NCI-H345 (cell line): Measurements from ENCODE around the gene JDP2.

Source experiments
- DNase-seq: peaks from one replicate; lab custom pipeline; 2025; lab: John Stamatoyannopoulos, UW

The JDP2 gene

DNA sequence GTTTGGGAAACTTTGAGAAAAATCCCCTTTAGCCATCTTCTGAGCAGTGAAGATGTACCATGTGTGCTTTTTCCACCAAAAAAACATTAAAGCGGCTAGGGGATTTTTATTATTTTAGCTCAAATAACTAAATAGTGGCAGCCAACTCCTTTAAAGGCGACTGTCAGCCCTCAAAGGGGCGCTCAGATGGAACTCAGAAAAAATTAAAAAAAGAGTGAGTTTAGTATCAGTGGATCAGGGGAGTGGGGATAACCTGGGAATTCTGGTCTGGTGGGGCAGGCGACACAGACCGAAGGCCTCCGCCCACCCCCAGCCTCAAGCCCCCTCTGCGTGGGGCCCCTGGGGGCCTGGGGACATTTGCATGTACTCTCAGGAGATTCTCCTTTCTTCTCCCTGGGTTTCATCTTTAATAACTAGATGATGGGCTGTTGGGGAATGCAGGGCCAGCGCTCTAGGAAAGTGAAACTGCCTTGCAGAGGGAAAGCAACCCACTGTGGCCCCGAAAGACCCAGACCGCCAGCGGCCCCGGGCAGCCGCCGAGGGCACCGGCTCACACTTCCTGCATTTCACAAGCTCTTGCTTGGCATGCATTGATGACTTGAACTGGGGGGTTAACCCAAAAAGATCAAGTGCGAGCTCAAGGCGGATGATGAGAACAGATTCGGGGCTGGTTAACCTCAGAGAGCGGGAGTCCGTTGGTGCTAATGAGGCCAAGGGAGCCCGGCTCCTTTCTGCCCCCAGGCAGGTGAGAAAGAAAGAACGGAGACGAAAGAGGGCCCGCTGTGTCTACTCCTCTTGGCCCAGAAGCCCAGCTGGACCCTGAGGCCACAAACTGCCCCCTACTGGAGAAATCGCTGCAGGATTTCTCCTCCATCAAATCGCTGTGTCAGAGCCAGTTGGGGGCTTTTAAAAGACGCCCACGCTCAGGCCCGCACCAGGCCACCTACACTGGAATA, 87.1 kb downstream of the JDP2 start:
- DNase-seq = no peak

DNA sequence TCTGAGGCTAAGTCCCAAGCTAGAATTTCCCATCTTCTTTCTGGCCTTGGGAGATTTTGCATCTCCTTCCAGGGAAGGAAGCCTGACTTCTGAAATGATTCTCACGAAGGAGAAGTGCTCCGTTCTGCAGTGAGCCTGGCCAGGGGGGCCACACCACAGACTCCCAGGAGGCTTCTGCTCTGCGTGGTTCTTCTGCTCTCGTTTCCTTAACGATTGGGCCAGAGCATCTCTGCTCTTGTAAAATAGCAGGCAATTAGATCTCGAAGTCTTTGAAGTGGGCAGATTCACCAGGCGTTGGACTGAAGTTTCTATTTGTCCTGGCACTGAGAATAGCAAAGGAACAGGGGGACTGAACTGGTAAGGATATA, 87.8 kb downstream of the JDP2 start:
- no peak for DNase-seq

DNA sequence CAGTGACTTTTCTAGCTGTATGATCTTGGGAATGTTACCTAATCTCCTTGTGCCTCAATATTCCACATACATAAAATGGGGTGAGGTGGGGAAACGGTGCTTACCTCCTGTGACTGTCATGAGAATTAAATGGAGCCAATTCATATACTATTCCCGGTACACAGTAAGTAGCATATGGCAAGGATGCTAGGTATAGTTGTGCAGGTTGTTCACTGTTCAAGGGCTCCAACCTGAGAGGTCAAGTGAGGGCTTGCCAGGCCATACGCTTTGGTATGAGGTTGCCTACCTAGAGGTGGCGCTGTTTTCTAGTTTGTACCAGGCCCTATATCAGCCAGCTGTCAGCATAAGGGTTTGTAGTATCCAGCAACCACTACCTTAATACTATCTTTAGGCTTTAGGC, 90.8 kb downstream of the JDP2 start:
- DNase-seq = no peak

DNA sequence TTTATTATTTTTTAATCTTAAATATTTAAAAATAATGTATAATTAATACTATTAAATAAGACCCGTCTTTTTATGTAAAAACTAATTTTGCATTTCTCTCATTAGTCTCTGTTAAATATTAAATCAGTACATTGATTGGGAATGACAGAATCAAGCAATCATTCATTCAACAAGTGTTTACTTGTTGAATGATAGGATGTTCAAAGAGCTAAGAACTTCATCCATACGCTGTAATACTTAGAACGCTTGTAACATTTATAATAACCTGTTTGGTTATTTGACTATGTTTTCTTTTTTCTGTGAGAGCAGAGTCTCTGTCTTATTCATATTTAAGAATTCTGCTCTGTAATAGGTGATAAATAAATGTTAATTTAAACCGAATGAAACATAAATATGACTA, 91.6 kb downstream of the JDP2 start:
- DNase-seq = no peak

DNA sequence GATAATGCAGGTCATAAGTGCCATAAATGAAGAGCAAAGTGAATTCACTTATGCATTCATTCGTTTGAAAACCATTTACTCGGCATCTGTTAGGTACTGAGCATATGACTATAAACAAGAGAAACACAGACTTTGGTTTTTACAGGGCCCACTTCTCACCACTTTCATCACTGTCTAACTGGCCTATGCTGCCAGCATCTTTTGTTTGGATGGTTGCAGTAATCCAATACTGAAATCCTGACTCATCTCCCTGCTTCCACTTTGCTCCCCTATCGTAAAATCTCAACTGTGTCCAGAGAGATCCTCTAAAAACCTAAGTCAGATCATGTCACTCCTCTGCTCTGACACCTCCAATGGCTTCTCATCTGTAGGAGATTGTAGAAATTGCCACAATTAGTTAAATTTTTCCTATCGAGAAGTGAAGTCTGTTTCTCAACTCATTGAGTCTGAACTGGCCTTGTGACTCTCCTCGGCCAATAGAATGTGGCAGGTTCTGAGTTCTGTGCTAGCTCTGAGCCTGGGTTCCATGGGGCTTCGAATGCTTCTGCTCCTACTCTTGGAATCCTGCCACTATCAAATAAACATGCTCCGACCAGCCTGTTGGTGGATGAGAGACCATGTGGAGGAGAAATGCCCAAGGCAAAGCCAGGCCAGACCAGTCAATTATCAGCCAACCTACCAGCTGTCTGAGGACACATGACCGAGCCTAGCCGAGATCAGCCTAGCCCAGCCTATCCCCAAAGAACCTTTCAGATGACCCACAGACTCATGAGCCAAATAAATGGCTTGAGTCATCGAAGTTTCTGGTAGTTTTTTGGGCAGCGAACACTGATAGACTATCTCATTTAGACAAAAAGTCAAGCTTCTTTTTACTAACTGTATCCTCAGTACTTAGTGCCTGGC, 92.3 kb downstream of the JDP2 start:
- DNase-seq = no peak

DNA sequence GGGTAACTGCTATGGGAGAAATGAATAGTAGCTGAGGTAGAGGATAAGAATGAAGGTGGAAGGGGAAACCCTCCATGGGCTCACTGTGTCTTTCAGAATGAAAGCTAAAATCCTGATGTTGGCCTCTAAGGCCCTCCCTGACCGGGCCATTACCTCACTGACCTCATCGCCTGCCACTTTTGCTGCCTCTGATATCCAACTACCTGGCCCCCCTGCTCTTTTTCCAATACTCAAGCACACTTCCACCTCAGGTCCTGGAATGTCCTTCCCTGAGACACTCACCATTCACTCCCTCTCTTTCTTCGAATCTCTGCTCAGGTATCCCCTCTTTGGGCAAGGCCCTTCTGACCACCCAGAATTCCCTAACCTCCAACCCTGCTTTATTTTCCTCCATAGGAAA, 93.0 kb downstream of the JDP2 start:
- DNase-seq = no peak

DNA sequence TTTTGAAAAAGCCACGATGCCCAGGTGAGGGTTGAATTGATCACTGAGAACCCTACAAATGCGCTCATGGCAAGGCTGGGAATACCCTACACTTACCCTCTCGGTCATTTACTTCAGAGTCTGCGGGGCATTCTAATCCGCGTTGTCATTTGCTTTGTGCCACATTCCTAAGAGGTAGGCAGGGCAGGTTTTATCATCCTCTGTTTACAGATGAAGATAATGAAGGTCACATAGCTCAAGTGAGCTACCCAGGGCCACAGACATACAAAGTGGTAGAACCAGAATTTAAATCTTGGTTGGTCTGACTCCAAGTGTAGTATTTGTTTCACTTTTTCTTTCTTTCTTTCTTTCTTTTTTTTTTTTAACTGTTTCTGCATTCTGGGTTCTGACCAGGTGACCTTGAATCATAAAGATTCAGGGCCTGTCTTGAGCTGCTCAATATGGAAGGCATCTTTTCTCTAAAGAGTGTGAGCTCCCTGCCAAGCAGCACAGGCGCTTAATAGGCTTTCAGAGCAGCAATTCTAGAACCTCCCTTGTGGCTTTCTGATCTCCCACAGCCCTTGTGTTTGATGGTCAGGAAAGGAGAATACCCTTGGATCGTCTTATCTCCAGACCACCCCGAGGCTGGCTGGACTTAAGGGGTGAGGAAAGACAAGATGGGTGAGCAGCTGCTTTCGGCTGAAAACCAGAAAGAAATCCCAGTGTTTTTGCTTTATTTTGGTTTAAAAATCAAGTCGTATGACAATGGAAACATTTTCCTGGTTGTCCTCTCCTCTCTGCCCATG, 93.8 kb downstream of the JDP2 start:
- DNase-seq = no peak

DNA sequence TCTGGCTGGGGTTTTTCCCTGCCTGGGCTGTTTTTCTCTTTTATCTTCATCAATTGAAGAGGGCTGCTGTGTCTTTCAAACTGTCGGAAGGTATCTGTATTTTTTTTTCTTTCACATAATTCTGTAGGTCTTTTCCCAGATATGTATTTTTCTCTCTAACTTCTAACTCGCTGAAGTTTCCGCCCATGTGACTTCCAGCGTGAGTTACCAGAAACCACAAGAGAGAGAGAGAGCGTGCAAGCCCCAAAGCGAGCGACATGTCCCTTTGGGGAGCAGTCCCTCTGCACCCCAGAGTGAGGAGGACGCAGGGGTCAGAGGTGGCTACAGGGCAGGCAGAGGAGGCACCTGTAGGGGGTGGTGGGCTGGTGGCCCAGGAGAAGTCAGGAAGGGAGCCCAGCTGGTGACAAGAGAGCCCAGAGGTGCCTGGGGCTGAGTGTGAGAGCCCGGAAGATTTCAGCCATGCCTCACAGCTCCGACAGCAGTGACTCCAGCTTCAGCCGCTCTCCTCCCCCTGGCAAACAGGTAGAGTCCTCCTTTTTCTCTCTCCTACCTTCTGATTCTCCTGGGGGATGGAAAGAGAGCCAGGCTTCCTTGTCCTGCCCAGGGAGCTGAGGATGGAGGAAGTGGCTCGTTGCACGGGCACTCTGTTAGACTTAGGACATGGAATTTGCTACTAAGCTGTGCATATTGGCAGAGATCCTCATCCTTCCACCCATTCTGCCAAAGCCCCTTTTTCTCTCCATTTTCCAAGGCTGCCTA, 94.6 kb downstream of the JDP2 start, which contains the start of gene BATF:
Gene BATF (plus strand): TSS at position 246 of the 759 bp plus-strand sequence. CDS start 214 bp downstream, at position 460.
- DNase-seq = no peak

DNA sequence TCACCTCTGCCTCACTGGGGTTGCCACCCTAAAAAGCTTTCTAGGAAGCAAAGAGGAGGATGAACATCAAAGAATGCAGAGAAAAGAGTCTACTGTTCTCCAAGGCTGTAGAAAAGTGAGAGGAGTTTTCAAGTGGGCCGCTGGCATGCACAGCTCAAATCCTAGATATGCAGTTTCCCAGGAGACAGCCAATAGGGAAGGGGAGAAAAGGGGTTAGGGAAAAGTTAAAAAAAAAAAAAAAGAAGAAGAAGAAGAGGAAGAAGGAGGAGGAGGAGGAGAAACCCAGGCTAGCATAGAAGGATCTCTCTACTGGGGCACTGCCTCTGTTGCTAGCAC, 95.1 kb downstream of the JDP2 start:
- DNase-seq = no peak
